ENCODE results near the gene EIPR1. TPM values are rescaled to one million over a fixed set of nuclear protein-coding genes. Genes with fewer than 3 reads are reported as not detected.

Gene EIPR1
- total RNA-seq, result 10 to 100 TPM; 26.2 to 33.2 TPM
- polyA plus RNA-seq (ENCODE audit: insufficient read length in 2 of 2), result 10 to 100 TPM; 38.9 to 45.4 TPM
- long read RNA-seq, donor 1, transcript EIPR1-201 (9 exons, 1,766 nt), result major isoform, 9 of 9 reads
- long read RNA-seq, donor 1, partial matches to known transcripts, result 0 of 9 reads
- long read RNA-seq, donor 1, other reads (novel, unspliced or antisense), result 0 of 9 reads
- long read RNA-seq, donor 2, transcript EIPR1-201 (9 exons, 1,766 nt), result major isoform, 7 of 7 reads
- long read RNA-seq, donor 2, partial matches to known transcripts, result 0 of 7 reads
- long read RNA-seq, donor 2, other reads (novel, unspliced or antisense), result 0 of 7 reads
- long read RNA-seq, donor 3, partial matches to known transcripts, result 18 of 28 reads
- long read RNA-seq, donor 3, other reads (novel, unspliced or antisense), result 5 of 28 reads
- long read RNA-seq, donor 4, transcript EIPR1-201 (9 exons, 1,766 nt), result major isoform, 10 of 11 reads
- long read RNA-seq, donor 4, partial matches to known transcripts, result 0 of 11 reads
- long read RNA-seq, donor 4, other reads (novel, unspliced or antisense), result 0 of 11 reads

GRCh38 chr2:3377612-3378432 is at the start of gene EIPR1:
Gene EIPR1 (minus strand): TSS chr2:3377818. CDS start chr2:3377689, 129 bp downstream.
- Histone ChIP-seq H3K36me3 (ENCODE audit: control insufficient read depth, insufficient read depth, low read length) (peaks cover 7% of the 10 kb centered on the region), H3K4me1 (ENCODE audit: control insufficient read depth, insufficient read depth, low read length) (peaks cover 31% of the 10 kb centered on the region), H3K4me3 (ENCODE audit: low read depth, low read length) (peak within 1 kb of the TSS; percentile 98), H3K9me3 (ENCODE audit: control insufficient read depth, insufficient read depth, low read length) (no peaks in the 10 kb centered on the region), H3K27ac (ENCODE audit: low read depth, low read length) (peak within 1 kb of the TSS; percentile 89), H3K27me3 (ENCODE audit: control insufficient read depth, insufficient read depth, low read length) (no peaks in the 10 kb centered on the region)
- DNase-seq (ENCODE audit: low read depth in 4 of 6, low spot score in 6 of 6), result peak; percentile 96 to 99 (median 98)
- 2% methylated on average over 57 of the region's 57 CpGs for WGBS (ENCODE audit: insufficient coverage)

DNA sequence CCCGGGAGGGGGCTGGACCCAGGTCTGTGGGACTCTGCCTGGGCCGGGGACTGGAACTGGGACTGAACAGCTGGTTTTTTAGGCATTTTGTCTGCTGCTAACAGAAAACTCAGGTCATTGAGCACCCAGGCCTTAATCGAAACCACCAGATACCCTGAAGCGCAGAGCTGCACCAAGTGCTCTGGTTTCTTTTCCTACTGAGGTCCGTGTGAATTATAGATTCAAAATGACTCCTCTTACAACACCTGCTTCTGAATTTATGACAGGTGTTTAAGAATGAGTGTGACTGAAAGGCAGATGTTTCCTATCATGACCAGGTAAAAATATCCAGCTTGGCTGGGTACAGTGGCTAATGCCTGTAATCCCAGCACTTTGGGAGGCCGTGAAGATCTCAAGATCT is 49.7 kb upstream of the EIPR1 start:
- Histone ChIP-seq H3K27ac (ENCODE audit: low read depth, low read length) (no peak overlapping the region), H3K4me3 (ENCODE audit: low read depth, low read length) (no peak overlapping the region), H3K4me1 (ENCODE audit: control insufficient read depth, insufficient read depth, low read length) (no peaks in the 10 kb centered on the region), H3K27me3 (ENCODE audit: control insufficient read depth, insufficient read depth, low read length) (no peaks in the 10 kb centered on the region), H3K9me3 (ENCODE audit: control insufficient read depth, insufficient read depth, low read length) (no peaks in the 10 kb centered on the region), H3K36me3 (ENCODE audit: control insufficient read depth, insufficient read depth, low read length) (peaks cover 43% of the 10 kb centered on the region)
- 90% methylated on average over 4 of the region's 6 CpGs for WGBS (ENCODE audit: insufficient coverage)
- DNase-seq (ENCODE audit: low read depth in 4 of 6, low spot score in 6 of 6), result no peak

GRCh38 chr2:3426615-3427014 is 49.0 kb upstream of the EIPR1 start:
- peaks cover 6% of the 10 kb centered on the region for H3K4me1 ChIP-seq (ENCODE audit: control insufficient read depth, insufficient read depth, low read length)
- H3K27me3 ChIP-seq (ENCODE audit: control insufficient read depth, insufficient read depth, low read length), result no peaks in the 10 kb centered on the region
- no peaks in the 10 kb centered on the region for H3K9me3 ChIP-seq (ENCODE audit: control insufficient read depth, insufficient read depth, low read length)
- no peak overlapping the region for H3K27ac ChIP-seq (ENCODE audit: low read depth, low read length)
- H3K36me3 ChIP-seq (ENCODE audit: control insufficient read depth, insufficient read depth, low read length), result peaks cover 50% of the 10 kb centered on the region
- H3K4me3 ChIP-seq (ENCODE audit: low read depth, low read length), result no peak overlapping the region
- DNase-seq (ENCODE audit: low read depth in 4 of 6, low spot score in 6 of 6), result no peak
- WGBS (ENCODE audit: insufficient coverage), result 95% methylated on average over 13 of the region's 14 CpGs

DNA sequence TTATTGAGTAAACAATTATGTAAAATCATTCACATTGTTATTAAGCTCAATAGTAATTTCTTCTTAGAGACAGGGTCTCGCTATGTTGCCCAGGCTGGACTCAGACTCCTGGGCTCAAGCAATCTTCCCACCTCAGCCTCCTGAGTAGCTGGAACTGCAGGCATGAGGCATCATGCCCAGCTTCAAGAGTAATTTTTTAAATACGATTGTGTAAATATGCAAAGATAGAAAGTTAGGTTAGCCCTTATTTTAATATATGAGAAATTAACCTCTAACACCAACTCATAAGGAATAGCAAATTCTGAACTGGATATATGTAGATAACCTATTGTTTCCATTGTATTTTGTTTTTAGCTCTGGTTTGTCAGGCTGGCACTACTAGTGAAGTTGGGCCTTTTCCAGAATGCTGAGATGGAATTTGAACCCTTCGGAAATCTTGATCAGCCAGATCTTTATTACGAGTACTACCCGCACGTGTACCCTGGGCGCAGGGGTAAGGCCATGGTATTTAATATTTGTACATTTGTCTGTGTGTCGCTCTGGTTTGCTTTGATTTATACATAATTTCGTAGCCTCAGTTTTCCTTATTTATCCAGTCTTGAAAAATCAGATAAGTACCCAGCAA is 46.7 kb upstream of the EIPR1 start:
- WGBS (ENCODE audit: insufficient coverage), result 100% methylated on average over 5 of the region's 9 CpGs
- peaks cover 55% of the 10 kb centered on the region for H3K36me3 ChIP-seq (ENCODE audit: control insufficient read depth, insufficient read depth, low read length)

GRCh38 chr2:3423492-3424170 is 46.0 kb upstream of the EIPR1 start:
- peaks cover 56% of the 10 kb centered on the region for H3K36me3 ChIP-seq (ENCODE audit: control insufficient read depth, insufficient read depth, low read length)

More for the DNA sequence above, 46.7 kb upstream of the EIPR1 start:
- Histone ChIP-seq H3K27me3 (ENCODE audit: control insufficient read depth, insufficient read depth, low read length) (no peaks in the 10 kb centered on the region), H3K27ac (ENCODE audit: low read depth, low read length) (no peak overlapping the region), H3K4me3 (ENCODE audit: low read depth, low read length) (no peak overlapping the region), H3K9me3 (ENCODE audit: control insufficient read depth, insufficient read depth, low read length) (no peaks in the 10 kb centered on the region), H3K4me1 (ENCODE audit: control insufficient read depth, insufficient read depth, low read length) (peaks cover 16% of the 10 kb centered on the region)
- DNase-seq (ENCODE audit: low read depth in 4 of 6, low spot score in 6 of 6), result no peak

DNA sequence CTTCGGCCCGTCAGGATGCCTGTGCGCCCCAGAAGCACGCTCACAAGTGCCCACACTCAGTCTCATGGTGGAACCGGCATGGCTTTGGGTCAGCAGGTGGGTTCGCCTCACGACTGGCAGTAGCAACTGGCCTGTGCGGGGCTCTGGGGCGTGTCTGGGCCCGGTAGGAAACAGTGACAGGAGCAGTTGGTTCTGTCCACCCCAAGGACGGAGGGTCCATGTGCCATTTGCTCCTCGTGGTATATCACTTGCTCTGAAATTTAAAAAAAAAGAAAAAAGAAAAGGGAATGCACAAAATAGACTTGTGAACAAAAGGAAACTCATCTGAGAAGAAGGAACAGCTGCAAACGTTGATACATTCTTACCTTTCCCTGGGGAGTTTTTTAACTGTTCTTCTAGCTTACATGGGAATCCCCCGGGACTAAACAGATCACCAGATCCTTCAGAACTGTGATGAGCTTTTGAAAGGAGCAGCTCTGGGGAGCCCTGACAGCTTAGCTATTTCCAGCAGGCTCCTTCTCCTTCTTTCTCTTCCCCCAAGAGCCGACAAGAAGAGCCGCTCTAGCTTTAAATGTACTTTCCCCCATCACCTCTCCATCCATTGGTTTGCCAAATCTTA is 44.7 kb upstream of the EIPR1 start:
- 93% methylated on average over 14 of the region's 16 CpGs for WGBS (ENCODE audit: insufficient coverage)
- Histone ChIP-seq H3K4me1 (ENCODE audit: control insufficient read depth, insufficient read depth, low read length) (peaks cover 21% of the 10 kb centered on the region), H3K4me3 (ENCODE audit: low read depth, low read length) (no peak overlapping the region), H3K27ac (ENCODE audit: low read depth, low read length) (no peak overlapping the region), H3K36me3 (ENCODE audit: control insufficient read depth, insufficient read depth, low read length) (peaks cover 63% of the 10 kb centered on the region), H3K9me3 (ENCODE audit: control insufficient read depth, insufficient read depth, low read length) (no peaks in the 10 kb centered on the region), H3K27me3 (ENCODE audit: control insufficient read depth, insufficient read depth, low read length) (no peaks in the 10 kb centered on the region)
- peak in 1 of 6 donors; percentile 77 for DNase-seq (ENCODE audit: low read depth in 4 of 6, low spot score in 6 of 6)

More at GRCh38 chr2:3423492-3424170, 46.0 kb upstream of the EIPR1 start:
- no peaks in the 10 kb centered on the region for H3K27me3 ChIP-seq (ENCODE audit: control insufficient read depth, insufficient read depth, low read length)
- 56% methylated on average over 16 of the region's 19 CpGs for WGBS (ENCODE audit: insufficient coverage)
- no peaks in the 10 kb centered on the region for H3K9me3 ChIP-seq (ENCODE audit: control insufficient read depth, insufficient read depth, low read length)
- peaks cover 20% of the 10 kb centered on the region for H3K4me1 ChIP-seq (ENCODE audit: control insufficient read depth, insufficient read depth, low read length)
- no peak overlapping the region for H3K27ac ChIP-seq (ENCODE audit: low read depth, low read length)
- no peak for DNase-seq (ENCODE audit: low read depth in 4 of 6, low spot score in 6 of 6)
- no peak overlapping the region for H3K4me3 ChIP-seq (ENCODE audit: low read depth, low read length)

- no peak overlapping the region for H3K27ac ChIP-seq (ENCODE audit: low read depth, low read length)
- peaks cover 62% of the 10 kb centered on the region for H3K36me3 ChIP-seq (ENCODE audit: control insufficient read depth, insufficient read depth, low read length)
- no peaks in the 10 kb centered on the region for H3K27me3 ChIP-seq (ENCODE audit: control insufficient read depth, insufficient read depth, low read length)
- H3K9me3 ChIP-seq (ENCODE audit: control insufficient read depth, insufficient read depth, low read length), result no peaks in the 10 kb centered on the region
- DNase-seq (ENCODE audit: low read depth in 4 of 6, low spot score in 6 of 6), result peak in 1 of 6 donors; percentile 52
- H3K4me1 ChIP-seq (ENCODE audit: control insufficient read depth, insufficient read depth, low read length), result peaks cover 21% of the 10 kb centered on the region
- WGBS (ENCODE audit: insufficient coverage), result 82% methylated on average over 16 of the region's 19 CpGs
- H3K4me3 ChIP-seq (ENCODE audit: low read depth, low read length), result no peak overlapping the region
Measured at GRCh38 chr2:3421580-3421979, 44.0 kb upstream of the EIPR1 start.

- H3K4me3 ChIP-seq (ENCODE audit: low read depth, low read length), result no peak overlapping the region
- WGBS (ENCODE audit: insufficient coverage), result 35% methylated on average over 2 of the region's 14 CpGs
- no peaks in the 10 kb centered on the region for H3K27me3 ChIP-seq (ENCODE audit: control insufficient read depth, insufficient read depth, low read length)
- H3K9me3 ChIP-seq (ENCODE audit: control insufficient read depth, insufficient read depth, low read length), result no peaks in the 10 kb centered on the region
- H3K4me1 ChIP-seq (ENCODE audit: control insufficient read depth, insufficient read depth, low read length), result peaks cover 21% of the 10 kb centered on the region
- peaks cover 58% of the 10 kb centered on the region for H3K36me3 ChIP-seq (ENCODE audit: control insufficient read depth, insufficient read depth, low read length)
- peak in 2 of 6 donors; percentile 52 to 76 for DNase-seq (ENCODE audit: low read depth in 4 of 6, low spot score in 6 of 6)
- no peak overlapping the region for H3K27ac ChIP-seq (ENCODE audit: low read depth, low read length)
Measured at GRCh38 chr2:3420769-3421397, 43.3 kb upstream of the EIPR1 start.

Measured in spinal cord (tissue), 10 donors.